ENCODE measurements around the gene FBXL15. TPM values are rescaled to one million over a fixed set of nuclear protein-coding genes. Genes with fewer than 3 reads are reported as not detected.

Gene FBXL15
- total and polyA plus RNA-seq, 2 of the 13 experiments (the other 11 are each of a cell fraction or from before 2014, with no cell fraction given) = 4.3 to 8.3 TPM

GRCh38 chr10:102394079-102394800, 26.4 kb upstream of the FBXL15 start (continued):
- 0 out of 2 replicates have a peak, but pooled peaks have one; percentile 26 for TF ChIP-seq ZNF639 (CRISPR knock-in tag; conservative IDR thresholded peaks at IDR 0.05)
- 0 out of 2 replicates have a peak, but pooled peaks have one; percentile 34 for TF ChIP-seq ELF4 (CRISPR knock-in tag; IDR thresholded peaks at IDR 0.05; ENCODE audit: borderline replicate concordance)
- TF ChIP-seq ZFP82 (CRISPR knock-in tag; IDR thresholded peaks at IDR 0.05; ENCODE audit: borderline replicate concordance) = peak; percentile 61
- 0 out of 2 replicates have a peak, but pooled peaks have one; percentile 41 for TF ChIP-seq ZNF512 (CRISPR knock-in tag; IDR thresholded peaks at IDR 0.05)
- TF ChIP-seq SRY (CRISPR knock-in tag; IDR thresholded peaks at IDR 0.05) = peak; percentile 50; the same call in 1 of the 2 replicates
- TF ChIP-seq RBM39 (IDR thresholded peaks at IDR 0.05; ENCODE audit: low read depth, low read length, poor library complexity, severe bottlenecking) = peak; percentile 80
- no peak for TF ChIP-seq LBX2 (CRISPR knock-in tag; IDR thresholded peaks at IDR 0.05; ENCODE audit: borderline replicate concordance)
- TF ChIP-seq HMGXB4 (CRISPR knock-in tag; IDR thresholded peaks at IDR 0.05; ENCODE audit: borderline replicate concordance in 1 of 2, low read depth in 1 of 2) = peak; percentile 86 to 88; a peak in 3 of 4 replicates
- TF ChIP-seq KAT8 (CRISPR knock-in tag; IDR thresholded peaks at IDR 0.05) = peak; percentile 77
- no peak for TF ChIP-seq CHD4 (IDR thresholded peaks at IDR 0.05; ENCODE audit: borderline replicate concordance, low read length)
- TF ChIP-seq ZSCAN30 (CRISPR knock-in tag; IDR thresholded peaks at IDR 0.05) = peak; percentile 78; the same call in 1 of the 2 replicates
- TF ChIP-seq IKZF4 (CRISPR knock-in tag; IDR thresholded peaks at IDR 0.05; ENCODE audit: borderline replicate concordance, low read depth, not compliant biosample characterization) = peak; percentile 20
- peak; percentile 87 for TF ChIP-seq NFKB2 (CRISPR knock-in tag; IDR thresholded peaks at IDR 0.05; ENCODE audit: borderline replicate concordance)
- TF ChIP-seq KLF16 (CRISPR knock-in tag; IDR thresholded peaks at IDR 0.05) = peak in 1 of 2 experiments; percentile 83; a peak in 2 of 4 replicates
- peak; percentile 98 for TF ChIP-seq ATF1 (CRISPR knock-in tag; IDR thresholded peaks at IDR 0.05)
- no peak for TF ChIP-seq ZNF549 (CRISPR knock-in tag; IDR thresholded peaks at IDR 0.05)
- TF ChIP-seq HNRNPLL (IDR thresholded peaks at IDR 0.05; ENCODE audit: low read depth, low read length, poor library complexity, severe bottlenecking) = peak; percentile 75
- peak; percentile 80; the same call in 1 of the 2 replicates for TF ChIP-seq CCDC6 (CRISPR knock-in tag; IDR thresholded peaks at IDR 0.05)
- TF ChIP-seq THYN1 (CRISPR knock-in tag; IDR thresholded peaks at IDR 0.05; ENCODE audit: borderline replicate concordance, low read depth) = no peak
- no peak for TF ChIP-seq SIX4 (CRISPR knock-in tag; IDR thresholded peaks at IDR 0.05)
- TF ChIP-seq ZBTB33 (CRISPR knock-in tag; IDR thresholded peaks at IDR 0.05) = no peak

Data from HepG2 (cell line).